Right atrium auricular region (tissue), 2 donors: ENCODE measurements around the gene TIAL1. TPM values are rescaled to one million over a fixed set of nuclear protein-coding genes. Genes with fewer than 3 reads are reported as not detected.
A peak's percentile ranks its signal among the peaks of the same experiment; 100 is the strongest.

Experiments
- DNase-seq: peaks from one replicate; pipeline ENCODE4 v3.0.0-alpha.2; 2019; ENCODE audit warnings: low spot score
- H3K27ac ChIP-seq, 2 donors: fragments of 200-600 bp; sonication (generic); 1 replicate in 1 of 2; 2 replicates in 1 of 2; pipeline ENCODE4 v1.5.1; 2016 to 2019
- H3K27me3 ChIP-seq, 2 donors: fragments of 200-600 bp; sonication (generic); one replicate each; pipeline versions ENCODE4 v1.5.1 to v1.6.0; 2017 to 2019
- H3K36me3 ChIP-seq: fragments of 200-600 bp; sonication (generic); one replicate; pipeline ENCODE4 v1.5.1; 2016
- H3K4me1 ChIP-seq, 2 donors: fragments of 200-600 bp; sonication (generic); one replicate each; pipeline versions ENCODE4 v1.5.1 to v1.6.0; 2017 to 2019
- H3K4me3 ChIP-seq, 2 donors: fragments of 200-600 bp; sonication (generic); 1 replicate in 1 of 2; 2 replicates in 1 of 2; pipeline ENCODE4 v1.5.1; 2017 to 2019; ENCODE audit warnings: mild to moderate bottlenecking in 1 of 2, moderate library complexity in 1 of 2
- H3K9me3 ChIP-seq, 2 donors: fragments of 200-600 bp; sonication (generic); one replicate each; pipeline ENCODE4 v1.5.1; 2019
- CTCF ChIP-seq, 2 donors: fragments of 200-600 bp; sonication (generic); IDR thresholded peaks; one replicate each; pipeline ENCODE4 v1.5.1; 2019; ENCODE audit warnings: antibody characterized with exemption in 2 of 2
- total RNA-seq, 2 donors: library from RNA; depleted of rRNA; stranded (reverse); fragments of >200 nt; gene quantifications; one replicate each; pipeline ENCODE4 v1.1.0, GENCODE V29; 2016

Gene TIAL1
- total RNA-seq, 2 donors from 2014 or later: 32.5 to 39.2 TPM

GRCh38 chr10:119616882-119617570 is 20.3 kb upstream of the TIAL1 start:
- no peaks in the 10 kb centered on the region for H3K36me3 ChIP-seq
- H3K4me3 ChIP-seq: no peak overlapping the region
- H3K4me1 ChIP-seq: peaks cover 0 to 18% of the 10 kb centered on the region in 2 donors
- TF ChIP-seq CTCF (IDR thresholded peaks at IDR 0.05): peak in 1 of 2 donors; percentile 35
- no peak overlapping the region for H3K27ac ChIP-seq
- no peaks in the 10 kb centered on the region for H3K9me3 ChIP-seq
- DNase-seq: no peak
- no peaks in the 10 kb centered on the region for H3K27me3 ChIP-seq

- Histone ChIP-seq H3K27me3 (no peaks in the 10 kb centered on the region), H3K4me1 (peaks cover 0 to 10% of the 10 kb centered on the region in 2 donors), H3K27ac (no peak overlapping the region), H3K9me3 (no peaks in the 10 kb centered on the region), H3K36me3 (no peaks in the 10 kb centered on the region), H3K4me3 (no peak overlapping the region)
- no peak for DNase-seq
- no peak for TF ChIP-seq CTCF (IDR thresholded peaks at IDR 0.05)
Measured at GRCh38 chr10:119614686-119615085, 17.9 kb upstream of the TIAL1 start.

- DNase-seq: no peak
- Histone ChIP-seq H3K27me3 (no peaks in the 10 kb centered on the region), H3K4me3 (no peak overlapping the region), H3K9me3 (no peaks in the 10 kb centered on the region), H3K27ac (no peak overlapping the region), H3K4me1 (peaks cover 0 to 2% of the 10 kb centered on the region in 2 donors), H3K36me3 (no peaks in the 10 kb centered on the region)
- no peak for TF ChIP-seq CTCF (IDR thresholded peaks at IDR 0.05)
Measured at GRCh38 chr10:119613741-119614140, 17.0 kb upstream of the TIAL1 start.

GRCh38 chr10:119611433-119611832 is 14.7 kb upstream of the TIAL1 start:
- no peaks in the 10 kb centered on the region for H3K4me1 ChIP-seq
- TF ChIP-seq CTCF (IDR thresholded peaks at IDR 0.05): no peak
- DNase-seq: no peak

GRCh38 chr10:119609516-119609915 is 12.8 kb upstream of the TIAL1 start:
- H3K36me3 ChIP-seq: no peaks in the 10 kb centered on the region
- peak; percentile 23 for DNase-seq
- H3K4me3 ChIP-seq: no peak overlapping the region
- H3K27me3 ChIP-seq: no peaks in the 10 kb centered on the region
- no peaks in the 10 kb centered on the region for H3K9me3 ChIP-seq
- no peaks in the 10 kb centered on the region for H3K4me1 ChIP-seq
- TF ChIP-seq CTCF (IDR thresholded peaks at IDR 0.05): no peak
- H3K27ac ChIP-seq: no peak overlapping the region

More at GRCh38 chr10:119611433-119611832, 14.7 kb upstream of the TIAL1 start:
- Histone ChIP-seq H3K27me3 (no peaks in the 10 kb centered on the region), H3K9me3 (no peaks in the 10 kb centered on the region), H3K4me3 (no peak overlapping the region), H3K36me3 (no peaks in the 10 kb centered on the region), H3K27ac (no peak overlapping the region)
